Superior temporal gyrus (tissue), 1 donor: ENCODE measurements around the gene EPOP.
A peak's percentile ranks its signal among the peaks of the same experiment; 100 is the strongest.

Source experiments
- DNase-seq: peaks from one replicate; pipeline ENCODE4 v3.0.0-alpha.2; 2016; ENCODE audit errors: extremely low spot score

Gene EPOP

GRCh38 chr17:38674014-38674748, 576 bp downstream of the EPOP start:
- DNase-seq: no peak

- DNase-seq: peak; percentile 5
Observed at GRCh38 chr17:38673707-38674013, 1.1 kb downstream of the EPOP start.

DNA sequence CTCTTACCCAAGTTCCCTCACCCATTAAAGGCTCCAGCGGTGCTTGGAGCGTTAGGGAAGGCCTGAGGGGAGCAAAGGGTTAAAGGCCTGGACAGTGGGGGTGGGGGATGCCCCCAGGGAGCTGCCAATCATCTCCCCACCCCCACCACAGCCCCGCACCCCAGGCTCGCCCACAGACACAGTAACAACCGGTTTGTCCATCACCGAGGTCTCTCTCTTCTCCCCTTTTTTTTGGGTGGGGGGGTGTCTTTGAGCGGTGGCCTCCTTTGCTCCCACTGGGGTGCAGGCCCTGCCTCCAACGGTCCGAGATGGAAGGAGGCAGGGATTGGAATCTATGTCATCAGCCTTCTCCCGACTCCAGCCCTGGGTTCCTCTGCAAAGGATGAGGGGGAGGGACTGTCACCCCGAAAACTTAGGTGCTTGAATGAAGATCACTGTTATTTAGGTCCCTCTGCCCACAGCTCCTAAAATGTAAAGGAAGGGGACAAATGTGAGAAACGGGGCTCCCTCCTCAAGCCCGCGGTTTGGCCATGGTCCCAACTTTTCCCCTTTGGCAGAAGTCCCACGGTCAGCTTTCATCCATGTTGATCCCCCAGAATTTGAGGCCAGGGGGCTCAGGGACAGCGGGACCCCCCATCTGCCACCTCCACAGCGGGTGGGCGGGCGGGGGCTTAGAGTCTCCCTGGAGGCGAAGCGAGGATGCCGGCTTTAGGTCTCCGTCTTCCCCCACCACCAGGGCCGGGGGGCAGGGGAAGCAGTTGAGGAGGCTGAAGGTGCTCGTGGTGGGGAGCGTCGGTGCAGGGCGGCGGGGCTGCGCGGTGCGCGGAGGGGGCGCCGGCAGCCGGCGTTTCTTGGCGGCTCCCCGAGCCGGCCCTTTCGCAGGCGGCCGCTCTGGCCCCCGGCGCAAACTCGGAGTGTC, 1.7 kb downstream of the EPOP start:
- peak; percentile 5 for DNase-seq

DNA sequence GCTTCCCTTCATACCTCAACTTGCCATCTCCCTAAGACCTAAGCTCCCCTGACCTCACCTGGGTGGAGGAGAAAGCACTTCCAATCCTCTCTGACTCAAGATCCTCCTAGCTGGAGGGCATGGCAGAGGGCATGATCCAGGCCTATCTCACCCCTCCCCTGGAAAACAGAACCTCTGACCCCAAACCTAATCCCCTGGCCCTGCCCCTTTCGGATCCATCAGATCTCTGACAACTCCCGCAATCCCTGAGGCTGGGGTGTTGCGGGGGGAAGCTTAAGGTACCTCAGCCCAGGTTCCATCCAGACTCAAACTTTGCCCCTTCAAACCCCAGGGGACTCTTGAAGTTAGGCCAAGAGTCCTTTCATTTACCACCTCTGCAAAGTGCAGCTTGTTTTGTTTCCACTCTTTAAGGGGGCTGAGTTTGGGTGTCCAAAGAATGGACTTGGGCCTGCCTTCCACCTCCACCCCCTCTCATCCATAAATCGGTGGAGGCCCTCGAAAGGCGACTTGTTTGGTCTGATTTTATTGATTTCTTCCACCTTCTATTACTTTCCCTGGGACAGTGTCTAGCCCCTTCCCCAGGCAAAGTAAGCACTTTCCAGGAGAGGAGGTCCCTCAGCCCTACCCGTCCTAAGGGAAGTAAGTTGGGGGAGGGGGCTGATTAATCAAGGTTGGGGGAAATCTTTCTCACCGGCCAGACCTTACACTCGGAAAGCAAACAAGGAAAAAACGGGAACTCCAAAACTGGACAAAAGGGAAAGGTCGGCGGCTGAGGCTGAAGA, 2.6 kb downstream of the EPOP start:
- DNase-seq: no peak

GRCh38 chr17:38669520-38669919, 5.2 kb downstream of the EPOP start:
- no peak for DNase-seq

DNA sequence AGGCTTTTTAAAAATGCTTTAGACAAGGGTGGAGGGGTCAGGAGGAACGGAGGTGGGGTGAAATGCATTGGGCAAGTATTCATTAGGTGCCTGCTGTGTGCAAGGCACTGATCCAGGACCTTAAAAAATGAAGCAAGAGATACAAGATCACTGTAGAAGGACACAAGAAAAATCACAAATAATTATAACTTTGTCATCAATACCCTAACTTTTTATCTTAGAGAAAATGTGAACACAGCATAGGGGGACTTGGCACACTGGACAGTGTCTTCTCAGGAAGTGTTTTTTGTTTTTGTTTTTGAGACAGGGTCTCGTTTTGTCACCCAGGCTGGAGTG, 7.0 kb downstream of the EPOP start:
- no peak for DNase-seq

DNA sequence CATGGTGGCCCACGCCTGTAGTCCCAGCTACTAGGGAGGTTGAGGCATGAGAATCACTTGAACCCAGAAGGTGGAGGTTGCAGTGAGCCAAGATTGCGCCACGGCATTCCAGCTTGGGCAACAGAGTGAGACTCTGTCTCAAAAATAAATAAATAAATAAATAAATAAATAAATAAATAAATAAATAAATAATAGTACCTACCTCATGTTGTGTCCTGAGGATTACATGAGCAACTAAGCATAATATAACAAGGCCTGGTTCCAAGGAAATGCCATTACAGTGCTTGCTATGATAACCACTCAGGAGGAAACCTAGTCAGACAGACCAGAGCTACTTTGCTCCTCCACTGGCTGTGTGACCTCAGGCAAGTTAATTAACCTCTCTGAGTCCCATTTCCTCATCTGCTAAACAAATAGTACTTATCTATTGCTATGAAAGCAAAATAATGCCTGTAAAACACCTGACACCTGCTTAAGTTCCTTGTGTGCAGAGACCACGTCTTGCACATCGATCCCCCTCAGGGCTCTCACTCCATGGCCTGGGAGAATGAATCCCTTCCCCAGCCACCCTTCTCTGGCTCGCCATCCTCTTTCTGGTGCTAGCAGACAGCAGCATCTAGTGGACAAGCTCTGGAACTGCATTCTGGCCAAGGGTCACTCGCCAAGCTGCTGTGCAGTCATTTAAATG, 7.5 kb downstream of the EPOP start:
- peak; percentile 90 for DNase-seq

GRCh38 chr17:38663964-38664644, 10.7 kb downstream of the EPOP start:
- no peak for DNase-seq

DNA sequence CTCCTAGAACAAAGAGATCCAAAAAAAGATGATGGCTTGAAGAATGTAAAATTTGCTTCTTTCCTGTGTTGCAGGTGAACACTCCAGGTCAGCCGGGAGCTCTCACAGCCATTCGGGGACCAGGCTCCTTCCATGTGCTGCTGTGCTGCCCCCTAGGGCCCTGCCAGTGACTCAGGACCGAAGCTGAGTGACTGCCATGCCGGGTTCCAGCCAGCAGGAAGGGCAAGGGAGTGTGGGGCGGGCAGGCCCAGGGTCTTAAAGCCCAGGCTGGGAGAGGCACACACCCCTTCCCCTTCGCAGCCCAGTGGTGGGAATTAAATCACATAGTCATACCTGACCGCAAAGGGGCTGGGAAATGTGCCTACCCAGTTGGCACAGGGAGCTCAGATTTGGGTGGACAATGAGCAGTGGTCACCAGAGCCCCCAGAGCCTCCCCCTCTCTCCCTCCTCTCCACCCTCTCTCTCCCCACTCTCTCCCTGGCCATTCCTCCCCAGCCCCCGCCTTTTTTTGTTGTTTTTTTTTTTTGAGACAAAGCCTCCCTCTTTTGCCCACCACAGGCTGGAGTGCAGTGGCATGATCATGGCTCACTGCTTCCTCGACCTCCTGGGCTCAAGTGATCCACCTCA, 11.5 kb downstream of the EPOP start:
- DNase-seq: peak; percentile 79

DNA sequence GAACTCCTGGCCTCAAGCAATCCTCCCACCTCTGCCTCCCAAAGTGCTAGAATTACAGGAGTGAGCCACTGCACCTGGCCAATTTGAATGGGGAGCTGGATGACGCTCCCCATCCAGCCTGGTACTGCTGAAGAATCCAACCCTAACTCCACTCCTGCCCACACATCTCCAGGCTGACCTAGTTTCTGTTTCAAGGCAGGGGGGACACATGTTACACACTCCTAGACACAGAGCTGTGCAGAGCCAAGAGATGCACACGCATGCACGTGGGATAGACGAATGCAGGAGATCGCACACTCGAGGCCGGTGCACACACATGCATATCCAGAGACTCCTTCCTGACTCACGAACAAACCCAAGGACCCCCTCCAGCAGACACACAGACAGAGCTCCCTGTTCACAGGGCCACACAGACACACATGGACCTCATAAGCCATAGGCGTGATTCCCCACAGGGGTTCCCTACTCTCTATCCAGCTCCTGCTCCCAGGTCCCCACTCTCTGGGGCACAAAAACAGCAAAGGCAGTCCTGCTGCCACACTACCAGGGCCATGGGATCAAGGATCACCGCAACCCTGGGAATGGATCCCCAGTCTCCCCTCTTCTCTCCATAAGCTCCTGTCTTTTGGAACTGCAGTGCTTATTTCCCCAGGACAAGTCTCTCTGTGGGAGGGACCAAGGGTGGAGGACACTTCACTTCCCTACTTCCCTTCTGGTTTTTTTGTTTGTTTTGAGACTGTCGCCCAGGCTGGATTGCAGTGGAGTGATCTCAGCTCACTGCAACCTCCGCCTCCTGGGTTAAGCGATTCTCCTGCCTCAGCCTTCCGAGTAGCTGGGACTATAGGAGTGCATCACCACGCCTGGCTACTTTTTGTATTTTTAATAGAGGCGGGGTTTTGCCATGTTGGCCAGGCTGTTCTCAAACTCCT, 14.4 kb downstream of the EPOP start:
- DNase-seq: peak; percentile 42

DNA sequence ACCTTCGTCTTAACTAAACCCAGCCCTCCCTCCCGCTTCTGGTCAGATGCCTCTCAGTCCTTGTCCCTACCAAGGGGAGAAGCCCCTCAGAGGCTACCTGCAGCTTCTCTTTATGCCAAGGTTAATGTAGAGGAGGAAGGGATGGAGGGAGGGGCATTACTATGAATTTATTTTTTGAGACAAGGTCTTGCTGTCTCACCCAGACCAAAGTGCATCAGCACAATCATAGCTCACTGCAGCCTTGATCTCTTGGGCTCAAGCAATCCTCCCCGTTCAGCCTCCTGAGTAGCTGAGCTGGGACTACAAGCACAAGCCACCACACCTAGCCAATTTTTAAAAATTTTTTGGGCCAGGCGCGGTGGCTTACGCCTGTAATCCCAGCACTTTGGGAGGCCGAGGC, 15.3 kb downstream of the EPOP start:
- no peak for DNase-seq

GRCh38 chr17:38658741-38659345, 15.9 kb downstream of the EPOP start:
- peak; percentile 46 for DNase-seq

DNA sequence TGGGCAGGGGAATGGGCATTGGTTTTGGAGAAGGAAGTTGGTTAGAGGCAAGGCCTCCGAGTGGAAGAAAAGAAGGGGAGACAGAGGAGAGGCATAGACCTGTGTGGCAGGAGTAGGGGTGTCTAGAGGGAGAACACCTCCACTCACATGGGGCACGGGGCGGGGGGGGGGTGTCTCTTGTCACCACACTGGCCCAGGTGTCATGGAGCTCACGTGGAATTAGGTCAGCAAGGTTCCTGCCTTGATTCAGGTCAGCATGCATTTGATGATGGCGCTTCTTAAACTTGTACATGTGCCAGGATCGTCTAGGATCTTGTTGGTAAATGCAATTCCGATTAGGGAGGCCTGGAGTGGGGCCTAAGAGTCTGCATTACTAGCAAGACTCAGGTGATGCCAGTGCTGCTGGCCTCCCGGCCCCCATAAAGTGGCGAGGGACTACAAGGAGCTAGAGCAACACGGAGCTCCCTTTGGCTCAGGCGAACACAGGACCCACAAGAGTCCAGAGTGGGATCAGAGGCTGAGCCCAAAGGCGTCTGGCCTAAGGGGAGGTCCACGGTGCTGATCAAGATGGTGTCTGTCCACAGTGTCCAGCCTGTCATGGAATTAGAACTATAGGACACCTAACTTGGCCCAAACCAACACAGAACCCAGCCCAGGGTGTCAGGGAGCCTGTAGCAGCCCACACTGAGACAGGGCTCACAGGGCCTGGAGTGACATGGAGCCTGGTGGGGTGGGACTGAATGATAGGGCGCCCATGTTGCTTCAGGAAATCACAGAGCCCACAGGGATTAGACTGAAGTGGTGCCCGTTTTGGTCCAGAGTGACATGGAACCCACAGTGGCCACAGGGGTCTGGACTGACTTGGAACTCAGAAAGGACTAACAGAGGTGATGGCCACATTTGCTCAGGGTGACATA, 16.7 kb downstream of the EPOP start:
- DNase-seq: peak; percentile 48

- DNase-seq: peak; percentile 90
Observed at GRCh38 chr17:38656959-38657823, 17.6 kb downstream of the EPOP start.

DNA sequence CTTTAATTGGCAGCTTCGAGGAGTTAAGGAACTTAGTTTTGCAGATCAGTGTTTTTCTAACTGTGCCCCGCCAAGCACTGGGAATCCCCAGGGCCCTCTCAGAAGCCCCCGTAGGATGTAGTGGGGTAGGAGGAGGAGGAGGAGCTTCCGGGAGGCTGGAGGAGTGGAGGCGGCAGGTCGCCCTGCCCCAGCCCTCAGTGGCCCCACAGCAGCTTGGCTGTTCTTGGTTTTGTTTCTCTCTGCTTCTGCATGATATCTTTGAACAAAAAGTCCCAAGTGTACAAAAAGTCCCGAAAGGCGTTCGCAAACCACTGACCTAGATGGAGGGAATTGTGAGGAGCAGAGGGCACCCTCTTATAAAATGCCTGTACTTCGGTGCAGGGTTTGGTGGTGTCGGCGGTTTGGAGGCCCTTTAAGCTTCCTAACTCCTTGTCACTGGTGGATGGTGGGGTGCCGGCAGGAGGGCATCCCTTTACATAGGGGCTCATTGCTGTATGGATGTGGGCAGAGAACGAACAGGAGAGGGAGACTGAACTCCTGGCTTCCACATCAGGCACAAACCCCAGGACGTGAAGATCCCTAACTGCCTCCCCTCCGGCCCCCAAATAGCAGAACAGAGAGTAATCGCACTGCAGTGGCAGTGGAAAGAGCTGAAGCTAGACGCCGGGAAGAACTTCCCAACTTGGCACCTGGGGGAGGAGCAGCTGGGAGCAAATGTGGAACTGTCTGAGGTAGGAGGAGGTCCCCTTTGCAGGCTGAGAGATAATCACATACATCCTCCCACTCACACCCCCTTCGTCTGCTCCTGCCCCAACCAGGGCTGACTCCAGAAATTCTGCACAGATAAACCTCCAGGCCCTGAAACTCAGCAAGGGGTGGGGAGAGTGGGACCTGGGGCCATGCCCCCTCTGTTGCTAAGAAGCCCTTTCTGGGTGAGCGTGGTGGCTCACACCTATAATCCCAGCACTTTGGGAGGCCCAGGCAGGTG, 20.1 kb downstream of the EPOP start:
- DNase-seq: peak; percentile 5

- DNase-seq: no peak
Observed at GRCh38 chr17:38653679-38654078, 21.1 kb downstream of the EPOP start.
